GDM1 (cell line): ENCODE results near the gene LCLAT1.

Experiments
- DNase-seq: peaks from one replicate; lab custom pipeline; 2025; lab: John Stamatoyannopoulos, UW

The LCLAT1 gene

GRCh38 chr2:30675758-30676157 lies 228.7 kb downstream of the LCLAT1 start:
- no peak for DNase-seq

GRCh38 chr2:30677231-30677630 lies 230.2 kb downstream of the LCLAT1 start:
- DNase-seq: no peak

- DNase-seq: no peak
Observed at GRCh38 chr2:30677861-30678385, 230.9 kb downstream of the LCLAT1 start.

GRCh38 chr2:30678410-30679137 lies 231.5 kb downstream of the LCLAT1 start:
- DNase-seq: no peak

GRCh38 chr2:30679426-30680088 lies 232.5 kb downstream of the LCLAT1 start:
- DNase-seq: no peak

GRCh38 chr2:30680121-30680520 lies 233.1 kb downstream of the LCLAT1 start:
- no peak for DNase-seq

- no peak for DNase-seq
Observed at GRCh38 chr2:30681022-30681421, 234.0 kb downstream of the LCLAT1 start.

- DNase-seq: peak; percentile 29
Observed at GRCh38 chr2:30683236-30683956, 236.3 kb downstream of the LCLAT1 start.

- DNase-seq: no peak
Observed at GRCh38 chr2:30684026-30684425, 237.0 kb downstream of the LCLAT1 start.

- no peak for DNase-seq
Observed at GRCh38 chr2:30684516-30684915, 237.5 kb downstream of the LCLAT1 start.

- DNase-seq: no peak
Observed at GRCh38 chr2:30684996-30685395, 237.9 kb downstream of the LCLAT1 start.

GRCh38 chr2:30686000-30686399 lies 239.0 kb downstream of the LCLAT1 start:
- no peak for DNase-seq

- no peak for DNase-seq
Observed at GRCh38 chr2:30686669-30687068, 239.6 kb downstream of the LCLAT1 start.

GRCh38 chr2:30688956-30689401 lies 241.9 kb downstream of the LCLAT1 start:
- DNase-seq: no peak

- no peak for DNase-seq
Observed at GRCh38 chr2:30689496-30690125, 242.6 kb downstream of the LCLAT1 start.

- no peak for DNase-seq
Observed at GRCh38 chr2:30690126-30690561, 243.1 kb downstream of the LCLAT1 start.

GRCh38 chr2:30691091-30691947 lies 244.3 kb downstream of the LCLAT1 start:
- DNase-seq: no peak

GRCh38 chr2:30691948-30692828 lies 245.1 kb downstream of the LCLAT1 start:
- DNase-seq: no peak

GRCh38 chr2:30692829-30693275 lies 245.8 kb downstream of the LCLAT1 start:
- DNase-seq: no peak
